NCI-H2227 (cell line): ENCODE data around the gene PNKP.

Experiments
- DNase-seq: peaks from one replicate; lab custom pipeline; 2025; ENCODE audit not compliant: unreplicated experiment; lab: John Stamatoyannopoulos, UW

The PNKP gene

GRCh38 chr19:49847731-49848696 is 19.4 kb downstream of the PNKP start:
- DNase-seq = no peak

DNA sequence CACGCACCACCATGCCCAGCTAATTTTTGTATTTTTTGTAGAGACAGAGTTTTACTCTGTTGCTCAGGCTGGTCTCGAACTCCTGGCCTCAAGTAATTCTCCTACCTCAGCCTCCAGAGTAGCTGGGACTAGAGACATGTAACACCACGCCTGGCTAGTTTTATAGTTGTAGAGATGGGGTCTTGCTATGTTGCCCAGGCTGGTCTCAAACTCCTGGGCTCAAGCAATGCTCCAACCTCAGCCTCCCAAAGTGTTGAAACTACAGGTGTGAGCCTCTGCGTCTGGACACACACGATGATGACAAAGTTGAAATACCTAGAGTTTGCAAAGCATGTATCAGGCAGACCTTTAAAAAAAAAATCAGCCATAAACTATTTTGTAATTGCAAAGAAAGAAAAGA is 21.0 kb downstream of the PNKP start:
- no peak for DNase-seq

- DNase-seq = no peak
Observed at GRCh38 chr19:49845414-49845813, 22.0 kb downstream of the PNKP start.

DNA sequence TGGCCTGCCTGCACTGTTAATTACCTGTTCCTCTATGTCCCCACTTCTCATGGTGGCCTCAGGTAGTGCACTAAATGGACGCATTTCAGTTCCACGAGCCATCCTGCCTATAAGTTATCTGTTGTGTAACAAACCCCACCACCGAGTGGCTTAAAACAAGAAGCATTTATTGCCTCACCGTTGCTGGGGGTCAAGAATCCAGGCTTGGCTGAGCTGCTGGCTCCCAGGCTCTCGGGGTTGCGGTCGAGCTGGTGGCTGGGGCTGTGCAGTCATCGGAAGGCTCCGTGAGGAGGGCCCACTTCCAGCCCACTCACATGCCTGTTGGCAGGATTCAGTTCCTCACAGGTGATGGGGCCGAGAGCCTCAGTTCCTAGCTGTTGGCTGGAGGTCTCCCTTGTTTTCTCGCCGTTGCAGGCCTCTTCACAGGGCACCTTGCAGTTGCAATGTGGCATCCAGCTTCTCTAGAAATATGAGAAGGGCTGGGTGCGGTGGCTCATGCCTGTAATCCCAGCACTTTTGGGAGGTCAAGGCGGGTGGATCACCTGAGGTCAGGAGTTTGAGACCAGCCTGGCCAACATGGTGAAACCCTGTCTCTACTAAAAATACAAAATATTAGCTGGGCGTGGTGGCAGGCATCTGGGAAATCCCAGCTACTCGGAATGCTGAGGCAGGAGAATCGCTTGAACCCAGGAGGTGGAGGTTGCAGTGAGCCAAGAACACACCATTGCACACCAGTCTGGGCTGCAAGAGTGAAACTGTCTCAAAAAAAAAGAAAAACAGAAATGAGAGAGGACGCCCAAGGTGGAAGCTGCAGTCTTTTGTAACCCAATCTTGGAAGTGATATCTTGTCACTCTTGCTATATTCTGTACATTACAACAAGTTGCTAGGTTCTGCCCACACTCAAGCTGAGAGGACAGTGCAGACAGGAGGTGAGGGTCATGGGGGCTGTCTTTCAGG is 23.0 kb downstream of the PNKP start:
- no peak for DNase-seq

GRCh38 chr19:49843265-49843664 is 24.1 kb downstream of the PNKP start:
- DNase-seq = no peak

GRCh38 chr19:49840736-49841249 is 26.6 kb downstream of the PNKP start:
- no peak for DNase-seq

GRCh38 chr19:49840321-49840720 is 27.1 kb downstream of the PNKP start:
- DNase-seq = no peak

DNA sequence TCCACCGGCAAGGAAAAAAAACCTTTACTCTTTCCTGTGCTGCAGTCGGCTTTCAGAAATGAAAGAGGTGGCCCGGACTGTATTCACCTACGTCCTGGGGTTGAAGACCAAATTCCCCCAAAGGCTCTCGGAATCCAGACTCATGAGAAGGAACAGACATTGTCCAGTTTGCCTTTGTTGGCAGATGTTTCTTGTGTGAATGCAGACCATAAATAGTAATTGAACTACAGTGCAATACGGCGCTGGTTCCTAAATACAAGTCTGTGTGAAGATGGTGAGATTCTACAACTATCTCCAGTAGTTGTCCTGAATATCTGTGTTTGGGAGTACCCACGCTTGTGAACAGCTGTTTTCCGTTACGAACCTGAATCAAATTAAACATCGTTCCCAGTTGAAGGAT is 27.7 kb downstream of the PNKP start:
- no peak for DNase-seq

- no peak for DNase-seq
Observed at GRCh38 chr19:49838885-49839588, 28.3 kb downstream of the PNKP start.

DNA sequence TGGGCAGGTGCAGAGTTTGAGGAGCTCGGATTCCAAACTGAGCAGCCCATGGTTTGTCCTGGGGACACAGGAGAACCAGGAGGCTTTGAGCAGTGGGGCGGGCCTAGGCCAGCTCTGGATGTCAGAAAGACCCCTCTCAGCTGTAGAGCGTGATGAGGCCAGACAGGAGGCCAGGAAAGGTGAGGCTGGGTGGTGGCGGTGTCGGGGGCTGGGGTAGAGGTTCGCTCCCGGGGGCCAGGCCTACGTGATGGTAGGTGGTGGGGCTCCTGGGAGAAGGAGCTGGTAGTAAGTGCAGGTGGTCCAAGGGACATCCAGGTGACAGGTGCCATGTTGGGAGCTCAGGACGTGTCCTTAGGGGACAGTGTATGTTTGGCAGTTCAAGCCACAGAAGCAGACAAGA is 30.0 kb downstream of the PNKP start:
- DNase-seq = no peak

DNA sequence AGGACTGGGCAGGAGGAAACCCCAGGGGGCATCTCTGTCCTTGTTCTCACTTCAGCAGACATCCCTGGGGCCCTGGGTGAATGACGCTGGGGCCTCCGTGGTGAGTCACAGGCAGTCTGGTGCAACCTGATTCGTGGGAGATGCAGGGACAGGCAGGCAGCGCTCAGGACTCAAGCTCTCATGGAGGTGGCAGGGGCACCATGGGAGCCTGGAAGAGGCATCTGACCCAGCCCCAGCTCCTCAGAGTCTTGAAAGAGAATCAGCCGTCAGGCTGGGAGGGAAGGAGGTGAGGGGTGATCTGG is 30.4 kb downstream of the PNKP start:
- no peak for DNase-seq

DNA sequence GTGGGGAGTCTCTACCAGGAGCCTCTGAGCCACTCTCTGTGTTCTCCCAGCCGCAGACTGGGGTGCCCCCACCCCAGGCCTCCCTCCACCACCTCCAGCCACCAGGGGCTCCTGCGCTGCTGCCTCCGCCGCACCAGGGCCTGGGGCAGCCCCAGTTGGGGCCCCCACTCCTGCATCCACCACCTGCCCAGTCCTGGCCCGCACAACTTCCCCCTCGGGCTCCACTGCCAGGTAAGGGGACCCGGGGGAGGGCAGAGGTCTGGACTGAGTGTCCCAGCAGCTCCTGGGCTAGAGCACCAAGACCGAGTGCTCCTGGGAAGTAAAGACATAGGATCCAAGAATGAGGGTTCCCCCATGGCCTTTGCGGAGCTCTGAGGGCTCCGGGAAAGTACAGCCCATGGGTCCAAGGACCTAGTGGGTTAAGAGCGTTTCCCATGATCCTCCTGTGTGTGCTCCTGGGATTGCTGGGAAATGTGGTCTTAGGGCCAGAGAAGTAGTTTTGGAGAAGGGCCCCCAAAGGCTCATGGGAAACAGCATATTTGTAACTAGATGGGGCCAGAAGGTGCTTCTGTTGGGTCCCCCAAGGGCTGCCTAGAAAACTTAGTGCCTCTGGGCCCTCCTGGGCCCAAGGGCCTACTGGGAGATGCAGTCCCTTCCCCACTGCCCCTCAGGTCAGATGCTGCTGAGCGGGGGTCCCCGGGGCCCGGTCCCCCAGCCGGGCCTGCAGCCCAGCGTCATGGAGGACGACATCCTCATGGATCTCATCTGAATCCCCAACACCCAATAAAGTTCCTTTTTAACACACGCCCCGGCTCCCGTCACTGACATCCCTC is 31.0 kb downstream of the PNKP start:
- no peak for DNase-seq

DNA sequence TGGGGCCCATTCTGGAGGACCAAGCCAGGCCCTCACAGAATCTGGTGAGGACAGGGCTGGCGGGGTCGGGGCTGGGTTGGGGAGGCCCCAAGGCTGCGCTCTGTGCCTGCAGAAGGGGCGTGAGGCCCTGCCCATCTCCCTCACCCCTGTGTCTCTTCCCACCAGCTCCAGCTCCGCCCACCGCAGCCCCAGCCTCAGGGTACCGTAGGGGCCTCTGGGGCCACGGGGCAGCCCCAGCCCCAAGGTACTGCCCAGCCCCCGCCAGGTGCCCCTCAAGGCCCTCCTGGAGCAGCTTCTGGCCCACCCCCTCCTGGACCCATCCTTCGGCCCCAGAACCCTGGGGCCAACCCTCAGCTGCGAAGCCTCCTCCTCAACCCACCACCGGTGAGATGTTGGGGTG is 31.8 kb downstream of the PNKP start:
- DNase-seq = no peak

DNA sequence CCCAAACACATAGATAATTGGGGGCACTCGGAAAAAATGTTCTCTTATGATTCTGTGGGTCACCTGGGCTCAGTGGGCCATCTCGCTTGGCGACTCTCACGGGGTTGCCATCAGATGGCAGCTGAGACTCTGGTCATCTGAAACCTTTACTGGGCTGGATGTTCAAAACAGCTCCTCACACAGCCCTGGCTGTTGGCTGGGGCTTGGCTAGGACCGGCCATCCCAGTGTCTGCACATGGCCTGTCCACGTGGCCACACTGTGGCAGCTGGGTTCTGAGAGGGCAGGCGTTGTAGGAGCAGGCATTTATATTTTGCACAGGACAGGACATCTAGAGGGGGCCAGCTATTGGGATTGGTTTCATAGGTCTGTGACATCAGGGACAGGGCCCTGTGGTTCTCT is 33.8 kb downstream of the PNKP start:
- no peak for DNase-seq

- DNase-seq = no peak
Observed at GRCh38 chr19:49832556-49832955, 34.8 kb downstream of the PNKP start.

DNA sequence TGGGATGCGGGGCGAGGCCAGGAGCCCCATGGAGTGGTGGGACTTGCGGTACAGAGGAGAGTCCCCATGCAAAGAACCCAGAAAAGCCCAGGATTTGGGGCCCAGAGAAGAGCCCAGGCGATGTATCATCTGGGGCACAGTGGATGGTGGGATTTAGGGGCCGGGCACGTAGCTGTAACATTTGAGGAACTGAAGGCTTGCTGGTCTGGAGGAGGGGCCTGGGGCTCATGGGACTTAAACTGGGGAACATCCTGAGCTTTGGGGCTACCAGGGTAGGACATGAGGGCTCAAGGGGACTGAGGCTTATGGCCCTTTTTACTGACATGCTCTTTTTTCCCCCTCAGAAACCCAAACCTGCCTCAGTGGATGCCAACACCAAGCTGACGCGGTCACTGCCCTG is 35.8 kb downstream of the PNKP start:
- DNase-seq = no peak

DNA sequence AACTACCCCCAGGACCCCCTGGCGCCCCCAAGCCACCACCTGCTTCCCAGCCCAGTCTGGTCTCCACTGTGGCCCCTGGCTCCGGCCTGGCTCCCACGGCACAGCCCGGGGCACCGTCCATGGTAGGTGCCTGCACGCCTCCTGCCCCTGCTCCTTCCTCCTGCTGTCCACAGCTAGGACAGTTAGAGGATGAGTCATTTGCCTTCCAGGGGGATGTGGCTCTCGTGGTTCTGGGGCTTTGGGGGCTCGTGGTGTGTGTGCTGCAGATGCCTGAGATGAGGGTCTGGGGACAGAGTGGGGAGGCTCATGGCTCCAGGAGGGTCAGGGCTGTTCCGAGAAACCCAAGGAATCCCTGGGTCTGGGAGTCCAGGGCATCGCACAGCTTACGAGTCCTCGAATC is 36.6 kb downstream of the PNKP start:
- no peak for DNase-seq

- DNase-seq = no peak
Observed at GRCh38 chr19:49829721-49830120, 37.7 kb downstream of the PNKP start.

- no peak for DNase-seq
Observed at GRCh38 chr19:49829200-49829599, 38.2 kb downstream of the PNKP start.

GRCh38 chr19:49827034-49827433 is 40.3 kb downstream of the PNKP start:
- DNase-seq = no peak
